AG09309 (cell line): ENCODE measurements around the gene ATP13A5.

ENCODE experiments used
- DNase-seq: peaks from one replicate; pipeline ENCODE4 v3.0.0-alpha.2; 2010; ENCODE audit warnings: low read depth
- H3K4me3 ChIP-seq: 2 replicates; pipeline ENCODE4 v1.5.1; 2011; ENCODE audit warnings: mild to moderate bottlenecking, low read depth, low read length, moderate library complexity; ENCODE audit not compliant: control insufficient read depth
- TF ChIP-seq, protein P1 (sequence below): IDR thresholded peaks from 2 replicates; pipeline ENCODE4 v1.5.1; 2011; ENCODE audit warnings: mild to moderate bottlenecking, low read depth, low read length, inconsistent platforms; ENCODE audit not compliant: insufficient read depth, control insufficient read depth; ENCODE audit errors: missing control alignments

The ATP13A5 gene

DNA sequence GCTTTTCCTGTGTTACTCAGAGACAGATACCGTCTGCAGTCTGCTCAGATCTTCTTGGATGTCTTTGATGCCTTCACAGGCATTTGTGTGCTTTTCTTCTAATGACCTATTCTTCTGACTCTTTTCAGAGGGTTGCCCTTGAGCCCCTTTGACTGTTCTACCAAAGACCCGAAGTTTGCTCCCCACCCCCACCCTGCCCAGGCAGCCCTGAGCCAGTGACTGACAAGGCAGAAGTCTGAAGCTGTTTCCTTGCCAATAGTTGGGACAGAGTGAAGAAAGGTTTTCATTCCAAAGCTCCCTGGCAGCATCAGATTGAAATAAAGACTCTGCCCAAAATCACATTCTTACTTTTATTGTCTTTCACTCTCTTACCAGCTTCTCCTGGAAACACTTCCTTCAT, 9.0 kb upstream of the ATP13A5 start:
- DNase-seq = no peak
- H3K4me3 ChIP-seq = no peak overlapping the region
- TF ChIP-seq, protein P1, sequence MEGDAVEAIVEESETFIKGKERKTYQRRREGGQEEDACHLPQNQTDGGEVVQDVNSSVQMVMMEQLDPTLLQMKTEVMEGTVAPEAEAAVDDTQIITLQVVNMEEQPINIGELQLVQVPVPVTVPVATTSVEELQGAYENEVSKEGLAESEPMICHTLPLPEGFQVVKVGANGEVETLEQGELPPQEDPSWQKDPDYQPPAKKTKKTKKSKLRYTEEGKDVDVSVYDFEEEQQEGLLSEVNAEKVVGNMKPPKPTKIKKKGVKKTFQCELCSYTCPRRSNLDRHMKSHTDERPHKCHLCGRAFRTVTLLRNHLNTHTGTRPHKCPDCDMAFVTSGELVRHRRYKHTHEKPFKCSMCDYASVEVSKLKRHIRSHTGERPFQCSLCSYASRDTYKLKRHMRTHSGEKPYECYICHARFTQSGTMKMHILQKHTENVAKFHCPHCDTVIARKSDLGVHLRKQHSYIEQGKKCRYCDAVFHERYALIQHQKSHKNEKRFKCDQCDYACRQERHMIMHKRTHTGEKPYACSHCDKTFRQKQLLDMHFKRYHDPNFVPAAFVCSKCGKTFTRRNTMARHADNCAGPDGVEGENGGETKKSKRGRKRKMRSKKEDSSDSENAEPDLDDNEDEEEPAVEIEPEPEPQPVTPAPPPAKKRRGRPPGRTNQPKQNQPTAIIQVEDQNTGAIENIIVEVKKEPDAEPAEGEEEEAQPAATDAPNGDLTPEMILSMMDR = no peak

DNA sequence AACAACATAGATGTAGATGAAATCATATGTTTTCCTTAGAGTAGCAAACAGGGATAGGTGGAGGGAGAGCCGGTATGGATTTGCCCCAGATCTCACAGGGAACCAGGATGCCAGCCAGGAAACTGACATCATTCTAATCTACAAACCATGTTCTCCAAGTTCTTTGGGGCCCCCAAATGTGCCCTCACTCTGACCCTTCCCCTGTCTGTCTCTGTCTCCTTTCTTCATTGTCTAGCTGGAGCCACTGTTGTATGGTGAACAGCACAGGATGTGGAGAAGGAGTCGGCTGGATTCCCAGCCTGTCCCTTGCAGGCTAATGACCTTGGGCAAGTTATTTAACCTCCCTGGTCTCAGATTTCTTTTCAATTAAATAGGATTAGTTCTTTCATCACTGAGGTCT, 962 bp downstream of the ATP13A5 start:
- TF ChIP-seq, protein P1 = no peak
- H3K4me3 ChIP-seq = no peak overlapping the region
- DNase-seq = no peak

DNA sequence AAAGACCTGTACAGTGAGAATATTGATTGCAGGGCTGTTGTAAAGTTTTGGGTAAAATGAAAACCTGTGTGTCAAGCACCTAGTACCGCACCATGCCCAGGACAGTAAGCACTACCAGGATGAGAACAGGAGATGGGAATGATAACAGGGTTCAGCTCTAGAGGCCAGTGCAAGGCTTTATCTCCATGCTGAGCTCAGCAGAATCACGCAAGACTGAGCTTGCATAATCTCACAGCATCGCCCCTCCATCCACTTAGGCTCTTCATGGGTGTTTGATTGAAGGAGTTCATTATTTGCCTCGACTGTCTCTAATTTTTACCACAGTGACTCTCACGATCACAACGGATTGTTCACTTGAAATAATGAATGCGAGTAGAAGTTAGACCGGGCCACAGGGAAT, 2.9 kb downstream of the ATP13A5 start:
- TF ChIP-seq, protein P1 = no peak
- no peak overlapping the region for H3K4me3 ChIP-seq
- DNase-seq = no peak

DNA sequence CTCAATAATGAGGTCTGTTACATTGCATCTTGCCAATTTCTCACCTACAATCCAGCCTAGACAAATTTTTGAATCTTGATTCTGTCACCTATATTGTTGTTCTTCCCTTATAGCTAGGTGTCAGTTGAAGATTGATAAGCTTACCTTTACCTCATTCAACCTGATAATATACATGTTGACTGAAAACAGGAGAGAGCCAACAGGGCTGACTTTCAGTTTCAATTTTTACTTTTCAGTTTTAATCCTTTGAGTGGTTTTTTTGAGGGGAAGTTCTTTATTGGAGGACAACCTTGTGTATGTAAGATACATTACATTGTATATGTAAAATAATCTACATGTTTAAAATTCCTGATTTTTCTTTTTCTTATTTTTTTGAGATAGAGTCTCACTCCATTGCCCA, 5.8 kb downstream of the ATP13A5 start:
- DNase-seq = no peak
- H3K4me3 ChIP-seq = no peak overlapping the region
- TF ChIP-seq, protein P1 = no peak

DNA sequence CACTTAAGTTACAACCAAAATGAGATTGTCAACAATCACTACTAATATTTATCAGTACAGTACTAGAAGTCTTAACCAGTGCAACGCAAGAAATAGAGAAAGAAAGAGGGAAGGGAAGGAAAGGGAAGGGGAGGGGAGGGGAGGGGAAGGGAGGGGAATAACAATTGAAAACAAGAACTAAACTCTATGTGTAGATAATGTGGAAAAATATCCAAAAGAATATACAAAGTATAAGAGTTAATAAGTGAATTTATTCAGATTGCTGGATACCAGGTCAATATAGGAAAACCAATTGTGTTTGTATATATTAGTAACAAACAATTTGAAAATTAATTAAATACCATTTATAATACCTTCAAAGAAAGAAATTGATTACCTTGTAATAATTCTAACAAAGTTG, 10.7 kb downstream of the ATP13A5 start:
- DNase-seq = no peak
- TF ChIP-seq, protein P1 = no peak
- no peak overlapping the region for H3K4me3 ChIP-seq

DNA sequence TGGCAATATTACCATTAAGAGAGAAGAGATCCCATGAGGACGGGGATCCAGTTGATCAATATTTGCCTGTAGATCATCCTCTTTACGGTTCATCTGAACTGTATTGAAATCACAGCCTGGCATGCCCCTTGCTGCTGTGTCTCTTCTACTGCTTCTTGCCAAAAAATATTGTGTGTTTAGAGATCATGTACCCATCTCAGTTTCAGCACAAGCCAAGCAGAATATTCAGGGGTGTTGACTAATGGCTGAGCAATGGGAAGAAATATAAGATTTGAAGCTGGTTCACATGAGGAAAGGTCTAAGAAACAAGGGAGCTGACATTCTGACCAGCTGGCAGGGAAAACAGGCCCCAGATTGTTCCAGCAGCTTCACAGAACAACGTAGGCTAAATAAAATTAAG, 21.3 kb downstream of the ATP13A5 start:
- TF ChIP-seq, protein P1 = no peak
- DNase-seq = no peak
- no peak overlapping the region for H3K4me3 ChIP-seq

DNA sequence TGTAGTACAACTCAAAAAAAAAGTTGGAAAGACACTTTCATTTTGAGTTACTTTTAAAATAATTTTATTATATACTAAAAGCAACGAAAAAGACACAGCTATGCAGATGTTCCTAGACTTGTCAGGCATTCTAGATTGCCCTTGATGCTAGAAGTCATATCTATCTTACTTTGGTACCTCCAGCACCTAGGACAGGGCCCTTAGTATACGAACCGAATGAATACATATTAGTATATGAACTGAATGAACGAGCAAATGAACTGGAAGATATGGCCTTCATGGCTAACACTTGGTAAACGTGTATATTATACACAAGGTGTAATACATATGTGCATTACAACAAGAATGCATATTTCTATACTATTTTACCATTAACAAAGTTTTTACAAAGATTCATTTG, 24.1 kb downstream of the ATP13A5 start:
- no peak for DNase-seq
- H3K4me3 ChIP-seq = no peak overlapping the region
- TF ChIP-seq, protein P1 = no peak
